ENCODE results near the gene COMMD3. TPM values are rescaled to one million over a fixed set of nuclear protein-coding genes. Genes with fewer than 3 reads are reported as not detected.

The COMMD3 gene
- total and polyA plus RNA-seq, 2 of the 8 experiments (the other 6 are each of a cell fraction or from before 2014, with no cell fraction given) = 2.3 to 2.7 TPM

GRCh38 chr10:22365644-22366434 is 49.7 kb downstream of the COMMD3 start (continued):
- TF ChIP-seq CTCF (IDR thresholded peaks at IDR 0.05; ENCODE audit: control extremely low read depth in 1 of 3, insufficient read depth in 1 of 3, low read depth in 1 of 3, low read length in 3 of 3) (no peak), TEAD4 (IDR thresholded peaks at IDR 0.05; ENCODE audit: low read depth, low read length) (no peak), SP2 (IDR thresholded peaks at IDR 0.05; ENCODE audit: low read length) (no peak), CREB1 (IDR thresholded peaks at IDR 0.05) (no peak), NANOG (IDR thresholded peaks at IDR 0.05; ENCODE audit: insufficient read depth, low read depth, low read length, poor library complexity, severe bottlenecking) (no peak)

Data from H1 (cell line).